A673 (cell line): ENCODE results near the gene CLDN25. TPM values are rescaled to one million over a fixed set of nuclear protein-coding genes. Genes with fewer than 3 reads are reported as not detected.
"Not testable (repeated sequence)": the region's sequence is repeated elsewhere in the genome, so short reads cannot be mapped to it uniquely, and the experiment has no call there.

Source experiments
- BruUV-seq: library from RNA; stranded (reverse); fragments of 400-500 nt; replicated peaks from 2 replicates; lab custom pipeline; 2021; lab: Mats Ljungman, UMichigan
- CTCF ChIA-PET: fragments of 300-600 bp; sonication (Branson Sonifier 250); formaldehyde crosslinking; loops from one replicate; lab custom pipeline; 2022; ENCODE audit warnings: antibody characterized with exemption; lab: Charles Lee
- POLR2A ChIA-PET: fragments of 300-600 bp; sonication (Branson Sonifier 250); formaldehyde crosslinking; loops from one replicate; lab custom pipeline; 2022; ENCODE audit warnings: antibody characterized with exemption; ENCODE audit not compliant: low non-redundant PET; lab: Charles Lee
- DNase-seq: peaks from one replicate; pipeline ENCODE4 v3.0.0-alpha.2; 2015; ENCODE audit warnings: low spot score
- H3K27ac ChIP-seq: fragments of 200-600 bp; sonication (generic); 2 replicates; pipeline ENCODE4 v1.5.1; 2016; ENCODE audit warnings: mixed run types, low read depth, mild to moderate bottlenecking, mixed read lengths, antibody characterized with exemption, low read length; ENCODE audit not compliant: poor library complexity, severe bottlenecking
- H3K27me3 ChIP-seq: fragments of 200-600 bp; sonication (generic); replicated peaks from 2 replicates; pipeline ENCODE4 v1.6.1; 2017; ENCODE audit warnings: mixed run types, low read depth, mild to moderate bottlenecking, mixed read lengths, antibody characterized with exemption, low read length; ENCODE audit not compliant: insufficient read depth, poor library complexity
- H3K36me3 ChIP-seq: fragments of 200-600 bp; sonication (generic); 2 replicates; pipeline ENCODE4 v1.6.1; 2016; ENCODE audit warnings: mixed run types, mild to moderate bottlenecking, mixed read lengths, antibody characterized with exemption, low read length; ENCODE audit not compliant: insufficient read depth, poor library complexity, severe bottlenecking
- H3K4me1 ChIP-seq: fragments of 200-600 bp; sonication (generic); 2 replicates; pipeline ENCODE4 v1.6.1; 2017; ENCODE audit warnings: mixed run types, mild to moderate bottlenecking, mixed read lengths, antibody characterized with exemption, low read length; ENCODE audit not compliant: insufficient read depth, poor library complexity, severe bottlenecking
- H3K4me3 ChIP-seq: fragments of 200-600 bp; sonication (generic); 2 replicates; pipeline ENCODE4 v1.5.1; 2016; ENCODE audit warnings: low read depth, mixed run types, mild to moderate bottlenecking, mixed read lengths, low read length; ENCODE audit not compliant: poor library complexity, severe bottlenecking
- H3K9me3 ChIP-seq: fragments of 200-600 bp; sonication (generic); 2 replicates; pipeline ENCODE4 v1.6.1; 2016; ENCODE audit warnings: mixed run types, low read depth, mild to moderate bottlenecking, mixed read lengths, antibody characterized with exemption, low read length; ENCODE audit not compliant: poor library complexity, severe bottlenecking
- EZH2 ChIP-seq: fragments of 200-600 bp; sonication (generic); IDR thresholded peaks from 2 replicates; pipeline ENCODE4 v1.6.1; 2017; ENCODE audit warnings: borderline replicate concordance, low read depth, mild to moderate bottlenecking, mixed read lengths, antibody characterized with exemption, low read length; ENCODE audit not compliant: poor library complexity, severe bottlenecking
- intact Hi-C: fragments of 100-400 bp; cut with micrococcal nuclease; formaldehyde crosslinking; loops from one replicate; pipeline ENCODE4 v1.10.0; 2022; ENCODE audit not compliant: unreplicated experiment
- total RNA-seq: library from RNA; stranded (reverse); gene quantifications from 2 replicates; pipeline ENCODE4 v1.2.3, GENCODE V29; 2021
- TF ChIP-seq, protein P1 (sequence below): fragments of 300-800, 200-600 bp; sonication (generic); conservative IDR thresholded peaks from 2 replicates; pipeline ENCODE4 v1.5.1; 2017; ENCODE audit warnings: low read depth, mild to moderate bottlenecking, antibody characterized with exemption, low read length, moderate library complexity, mixed read lengths

Gene CLDN25
- total RNA-seq, 1 experiment from 2014 or later, result not detected

- intact Hi-C loops, result loop anchor here (10.0 kb wide), 1 partner anchor 182 kb away; no protein-coding TSS in a partner anchor
- Histone ChIP-seq H3K9me3 (no peaks in the 10 kb centered on the region), H3K27me3 (no peaks in the 10 kb centered on the region), H3K27ac (no peak overlapping the region), H3K36me3 (peaks cover 44% of the 10 kb centered on the region), H3K4me1 (no peaks in the 10 kb centered on the region), H3K4me3 (no peak overlapping the region)
- ChIA-PET POLR2A (no interaction called here), CTCF (no interaction called here)
- TF ChIP-seq EZH2, result no peak
- no TSS peak for BruUV-seq
- DNase-seq, result no peak
These were observed 43.3 kb upstream of the CLDN25 start for GRCh38 chr11:113736323-113736722.

- TF ChIP-seq, protein P1, sequence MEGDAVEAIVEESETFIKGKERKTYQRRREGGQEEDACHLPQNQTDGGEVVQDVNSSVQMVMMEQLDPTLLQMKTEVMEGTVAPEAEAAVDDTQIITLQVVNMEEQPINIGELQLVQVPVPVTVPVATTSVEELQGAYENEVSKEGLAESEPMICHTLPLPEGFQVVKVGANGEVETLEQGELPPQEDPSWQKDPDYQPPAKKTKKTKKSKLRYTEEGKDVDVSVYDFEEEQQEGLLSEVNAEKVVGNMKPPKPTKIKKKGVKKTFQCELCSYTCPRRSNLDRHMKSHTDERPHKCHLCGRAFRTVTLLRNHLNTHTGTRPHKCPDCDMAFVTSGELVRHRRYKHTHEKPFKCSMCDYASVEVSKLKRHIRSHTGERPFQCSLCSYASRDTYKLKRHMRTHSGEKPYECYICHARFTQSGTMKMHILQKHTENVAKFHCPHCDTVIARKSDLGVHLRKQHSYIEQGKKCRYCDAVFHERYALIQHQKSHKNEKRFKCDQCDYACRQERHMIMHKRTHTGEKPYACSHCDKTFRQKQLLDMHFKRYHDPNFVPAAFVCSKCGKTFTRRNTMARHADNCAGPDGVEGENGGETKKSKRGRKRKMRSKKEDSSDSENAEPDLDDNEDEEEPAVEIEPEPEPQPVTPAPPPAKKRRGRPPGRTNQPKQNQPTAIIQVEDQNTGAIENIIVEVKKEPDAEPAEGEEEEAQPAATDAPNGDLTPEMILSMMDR, result no peak
- TF ChIP-seq EZH2, result no peak
- Histone ChIP-seq H3K27me3 (no peaks in the 10 kb centered on the region), H3K4me1 (no peaks in the 10 kb centered on the region), H3K4me3 (no peak overlapping the region), H3K36me3 (peaks cover 34% of the 10 kb centered on the region), H3K9me3 (no peaks in the 10 kb centered on the region), H3K27ac (no peak overlapping the region)
- no peak for DNase-seq
- intact Hi-C loops, result no loop called here
- BruUV-seq, result no TSS peak
- ChIA-PET POLR2A (no interaction called here), CTCF (no interaction called here)
These were observed 26.7 kb upstream of the CLDN25 start for GRCh38 chr11:113752932-113753331.

DNA sequence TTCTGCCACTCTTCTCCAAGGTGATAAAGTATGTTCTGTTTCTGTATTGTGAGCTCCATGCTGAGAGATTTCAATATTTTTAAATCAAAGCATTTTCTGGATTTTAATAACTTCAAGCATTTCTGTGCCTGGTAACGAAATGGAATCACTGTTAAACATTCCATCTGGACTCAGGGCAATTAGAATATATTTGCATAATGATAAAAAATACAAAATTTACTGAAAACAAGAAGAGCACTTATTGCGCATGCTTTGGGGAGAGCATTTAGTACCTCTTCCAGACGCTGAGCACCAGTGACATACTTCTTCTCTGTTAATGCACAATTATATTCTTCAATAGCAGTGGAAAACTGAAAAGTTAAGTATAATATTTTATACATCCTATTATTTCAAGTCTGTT lies 19.4 kb upstream of the CLDN25 start:
- H3K4me1 ChIP-seq, result no peaks in the 10 kb centered on the region
- intact Hi-C loops, result no loop called here
- H3K27me3 ChIP-seq, result no peaks in the 10 kb centered on the region
- BruUV-seq, result no TSS peak
- ChIA-PET CTCF (no interaction called here), POLR2A (no interaction called here)
- DNase-seq, result no peak
- peaks cover 42% of the 10 kb centered on the region for H3K36me3 ChIP-seq
- no peaks in the 10 kb centered on the region for H3K9me3 ChIP-seq
- no peak for TF ChIP-seq EZH2
- TF ChIP-seq, protein P1, result no peak
- no peak overlapping the region for H3K27ac ChIP-seq
- no peak overlapping the region for H3K4me3 ChIP-seq

GRCh38 chr11:113763040-113763439 lies 16.6 kb upstream of the CLDN25 start:
- CTCF ChIA-PET, H3K4me3 ChIP-seq, POLR2A ChIA-PET, intact Hi-C loops, H3K4me1 ChIP-seq, H3K27ac ChIP-seq, H3K27me3 ChIP-seq, DNase-seq, H3K9me3 ChIP-seq, BruUV-seq: not testable (repeated sequence)
- H3K36me3 ChIP-seq, result peaks cover 26% of the 10 kb centered on the region
